HG03196 (cell line): ENCODE results near the gene PLEKHH2.

Experiments used
- ATAC-seq: cut with Tn5 transposase; IDR thresholded peaks from one replicate; pipeline ENCODE4 v1.9.1; 2021; ENCODE audit not compliant: unreplicated experiment

Gene PLEKHH2

DNA sequence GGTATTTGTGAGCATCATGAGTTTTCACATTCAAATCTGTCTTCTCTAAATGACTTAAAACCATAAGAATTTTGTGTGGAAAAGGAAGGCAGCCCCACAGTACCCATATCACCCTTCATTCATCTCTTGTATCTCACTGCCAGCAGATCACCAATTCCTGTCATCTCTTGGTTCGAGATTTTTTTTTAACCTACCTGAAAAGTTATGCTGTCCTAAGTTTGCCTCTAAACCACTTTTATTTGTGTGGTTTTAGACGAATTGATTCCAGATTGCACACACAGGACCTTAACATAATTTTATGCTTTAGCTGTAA lies 169.6 kb downstream of the PLEKHH2 start:
- ATAC-seq = no peak

DNA sequence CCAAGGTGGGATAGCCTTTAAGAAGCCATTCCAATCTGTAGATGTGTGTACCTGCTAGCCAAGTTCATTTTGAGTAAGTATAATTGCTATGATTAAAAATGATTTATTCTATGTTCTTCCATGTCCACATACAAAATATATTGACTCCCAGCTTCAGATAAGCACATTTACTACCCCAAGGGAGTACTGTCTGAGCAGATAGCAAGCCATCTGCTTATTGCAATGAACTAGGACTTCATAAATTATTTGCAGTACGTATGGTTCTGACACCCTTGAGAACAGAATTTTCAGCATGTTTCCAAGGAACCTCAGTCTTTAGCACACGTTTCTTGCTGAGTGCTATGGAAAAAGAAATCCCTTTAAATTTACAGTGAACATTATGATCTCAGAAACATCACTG lies 173.4 kb downstream of the PLEKHH2 start:
- ATAC-seq = no peak

DNA sequence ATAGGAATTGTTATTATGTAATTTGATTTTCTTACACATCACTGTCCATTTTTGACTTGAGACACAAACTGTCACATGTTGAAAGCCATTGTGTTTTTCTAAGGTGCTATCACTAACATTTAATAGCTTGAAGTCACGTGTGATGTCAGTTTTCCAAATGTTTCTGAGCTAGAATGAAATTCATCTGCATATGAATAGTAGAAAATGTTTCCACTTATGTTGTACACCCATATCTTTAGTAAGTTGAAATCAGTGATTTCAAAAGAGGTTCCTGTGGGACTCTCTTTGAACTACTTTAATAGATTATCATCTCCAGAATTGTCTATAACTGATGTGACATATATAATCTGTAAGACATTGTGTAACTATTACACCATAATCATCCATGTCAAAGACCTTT lies 173.8 kb downstream of the PLEKHH2 start:
- no peak for ATAC-seq

DNA sequence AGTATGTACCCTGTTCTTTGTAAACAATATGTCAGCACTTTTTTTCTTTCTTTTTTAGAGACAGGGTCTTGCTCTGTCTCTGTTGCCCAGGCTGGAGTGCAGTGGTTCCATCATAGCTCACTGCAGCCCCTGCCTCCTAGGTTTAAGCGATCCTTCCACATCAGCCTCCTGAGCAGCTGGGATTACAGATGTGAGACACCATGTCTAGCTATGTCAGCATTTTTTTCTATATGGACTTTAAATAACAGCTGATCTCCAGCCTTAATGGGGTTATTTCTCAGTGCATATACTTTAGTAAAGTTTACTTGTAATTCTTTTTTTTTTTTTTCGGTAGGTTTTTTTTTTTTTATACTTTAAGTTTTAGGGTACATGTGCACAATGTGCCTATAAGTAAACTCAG lies 174.9 kb downstream of the PLEKHH2 start:
- no peak for ATAC-seq

DNA sequence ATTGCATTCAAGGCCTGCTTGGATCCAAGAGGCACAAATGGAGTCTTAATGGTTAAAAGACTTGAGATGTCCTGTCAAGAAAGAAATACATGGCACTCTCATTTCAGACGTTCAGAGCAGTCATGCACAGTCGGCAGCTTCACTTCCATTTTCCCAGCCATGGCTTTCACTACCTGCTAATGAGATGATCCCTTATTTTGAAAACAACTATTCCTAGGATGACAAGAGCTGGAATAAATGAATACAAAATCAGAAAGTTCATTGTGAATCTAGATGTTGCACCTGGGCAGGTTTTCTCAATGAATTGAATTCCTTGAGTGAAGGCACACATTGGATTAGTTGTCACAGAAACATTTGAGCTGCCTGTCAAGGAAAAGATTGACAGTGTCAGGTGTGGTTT lies 175.9 kb downstream of the PLEKHH2 start:
- ATAC-seq = no peak

DNA sequence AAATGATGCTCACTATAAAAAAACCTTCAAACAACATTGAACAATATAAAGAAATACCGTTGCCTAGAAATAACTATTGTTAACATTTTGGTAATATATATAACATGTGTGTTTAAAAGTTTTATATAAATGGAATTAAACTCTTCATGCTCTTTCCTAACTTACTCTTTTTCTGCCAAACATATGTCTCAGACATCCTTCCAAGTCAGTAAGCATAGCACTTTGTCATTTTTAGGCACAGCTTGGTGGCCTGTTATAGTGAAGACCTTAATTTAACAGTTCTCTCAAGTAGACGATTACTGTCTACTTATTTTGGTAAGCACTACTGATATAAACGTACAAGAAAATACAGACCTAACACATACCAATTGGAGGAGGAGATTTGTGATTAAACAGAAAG lies 177.7 kb downstream of the PLEKHH2 start:
- no peak for ATAC-seq
